HFF-Myc (cell line): ENCODE results near the gene SLC44A3.
"Not testable (repeated sequence)": the region's sequence is repeated elsewhere in the genome, so short reads cannot be mapped to it uniquely, and the experiment has no call there.

Source experiments
- DNase-seq: peaks from one replicate; pipeline ENCODE4 v3.0.0-alpha.2; 2011; ENCODE audit warnings: low read depth; ENCODE audit errors: extremely low read depth
- H3K4me3 ChIP-seq: replicated peaks from 2 replicates; pipeline ENCODE4 v1.5.1; 2011; ENCODE audit warnings: low read depth, mild to moderate bottlenecking, control low read depth, low read length
- TF ChIP-seq, protein P1 (sequence below): IDR thresholded peaks from 2 replicates; pipeline ENCODE4 v1.5.1; 2012; ENCODE audit warnings: mild to moderate bottlenecking, low read depth, low read length, control low read depth; ENCODE audit errors: missing control alignments

SLC44A3 gene

DNA sequence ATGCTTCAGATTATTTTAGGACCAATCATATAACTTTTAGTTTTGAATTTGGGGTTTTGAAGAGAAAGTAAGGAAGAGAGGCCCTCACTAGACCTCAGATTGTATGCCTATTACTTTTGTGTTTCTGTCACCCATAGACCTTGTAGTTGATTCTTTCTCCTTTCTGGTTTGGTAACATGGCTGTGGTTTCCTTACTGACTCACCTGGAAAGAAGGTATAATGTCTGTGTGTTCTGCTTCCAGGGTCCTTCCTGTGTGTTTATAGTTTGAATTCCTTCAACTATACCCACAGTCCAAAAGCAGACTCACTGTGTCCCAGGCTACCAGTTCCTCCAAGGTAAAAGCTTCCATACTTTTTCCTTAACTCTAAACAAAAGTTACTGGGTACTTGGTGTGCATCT is 8.1 kb downstream of the SLC44A3 start:
- TF ChIP-seq, protein P1, sequence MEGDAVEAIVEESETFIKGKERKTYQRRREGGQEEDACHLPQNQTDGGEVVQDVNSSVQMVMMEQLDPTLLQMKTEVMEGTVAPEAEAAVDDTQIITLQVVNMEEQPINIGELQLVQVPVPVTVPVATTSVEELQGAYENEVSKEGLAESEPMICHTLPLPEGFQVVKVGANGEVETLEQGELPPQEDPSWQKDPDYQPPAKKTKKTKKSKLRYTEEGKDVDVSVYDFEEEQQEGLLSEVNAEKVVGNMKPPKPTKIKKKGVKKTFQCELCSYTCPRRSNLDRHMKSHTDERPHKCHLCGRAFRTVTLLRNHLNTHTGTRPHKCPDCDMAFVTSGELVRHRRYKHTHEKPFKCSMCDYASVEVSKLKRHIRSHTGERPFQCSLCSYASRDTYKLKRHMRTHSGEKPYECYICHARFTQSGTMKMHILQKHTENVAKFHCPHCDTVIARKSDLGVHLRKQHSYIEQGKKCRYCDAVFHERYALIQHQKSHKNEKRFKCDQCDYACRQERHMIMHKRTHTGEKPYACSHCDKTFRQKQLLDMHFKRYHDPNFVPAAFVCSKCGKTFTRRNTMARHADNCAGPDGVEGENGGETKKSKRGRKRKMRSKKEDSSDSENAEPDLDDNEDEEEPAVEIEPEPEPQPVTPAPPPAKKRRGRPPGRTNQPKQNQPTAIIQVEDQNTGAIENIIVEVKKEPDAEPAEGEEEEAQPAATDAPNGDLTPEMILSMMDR, result no peak

DNA sequence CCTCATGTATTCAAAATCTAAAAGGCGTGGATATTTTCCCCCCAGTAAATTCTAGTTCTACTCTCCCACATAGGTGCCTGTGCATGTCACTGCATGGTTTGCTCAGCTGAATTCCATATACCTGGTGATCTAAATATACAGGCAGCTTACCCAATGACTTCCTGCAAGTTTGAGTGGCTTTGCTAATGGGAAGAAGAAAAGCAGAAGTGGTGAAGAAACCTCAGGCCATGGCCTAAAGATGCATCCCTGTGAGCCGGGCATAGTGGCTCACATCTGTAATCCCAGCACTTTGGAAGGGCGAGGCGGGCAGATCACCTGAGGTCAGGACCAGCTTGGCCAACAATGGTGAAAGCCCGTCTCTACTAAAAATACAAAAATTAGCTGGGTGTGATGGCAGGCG is 11.5 kb downstream of the SLC44A3 start:
- no peak for DNase-seq
- TF ChIP-seq, protein P1, result no peak

More for the DNA sequence above, 8.1 kb downstream of the SLC44A3 start:
- no peak for DNase-seq
- no peak overlapping the region for H3K4me3 ChIP-seq

DNA sequence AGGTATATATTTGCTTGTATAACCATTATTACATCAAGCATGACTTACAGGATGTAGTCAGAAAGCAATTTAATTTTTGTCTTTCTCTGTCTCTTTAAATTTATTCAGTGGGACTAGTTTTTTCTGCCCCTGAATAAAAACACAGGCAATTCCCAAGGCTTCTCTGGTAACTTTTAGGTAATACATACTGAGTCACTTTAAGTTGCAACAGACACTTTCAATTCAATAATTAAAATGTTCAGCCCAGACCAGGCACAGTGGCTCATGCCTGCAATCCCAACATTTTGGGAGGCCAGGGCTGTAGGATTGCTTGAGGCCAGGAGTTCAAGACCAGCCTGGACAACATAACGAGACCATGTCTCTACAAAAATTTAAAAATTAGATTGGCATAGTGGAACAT is 12.3 kb downstream of the SLC44A3 start:
- TF ChIP-seq, protein P1, result no peak
- no peak for DNase-seq
- no peak overlapping the region for H3K4me3 ChIP-seq

More for the DNA sequence above, 11.5 kb downstream of the SLC44A3 start:
- no peak overlapping the region for H3K4me3 ChIP-seq

- no peak overlapping the region for H3K4me3 ChIP-seq
- no peak for DNase-seq
- TF ChIP-seq, protein P1, result no peak
These were observed 12.9 kb downstream of the SLC44A3 start for GRCh38 chr1:94832931-94833585.

DNA sequence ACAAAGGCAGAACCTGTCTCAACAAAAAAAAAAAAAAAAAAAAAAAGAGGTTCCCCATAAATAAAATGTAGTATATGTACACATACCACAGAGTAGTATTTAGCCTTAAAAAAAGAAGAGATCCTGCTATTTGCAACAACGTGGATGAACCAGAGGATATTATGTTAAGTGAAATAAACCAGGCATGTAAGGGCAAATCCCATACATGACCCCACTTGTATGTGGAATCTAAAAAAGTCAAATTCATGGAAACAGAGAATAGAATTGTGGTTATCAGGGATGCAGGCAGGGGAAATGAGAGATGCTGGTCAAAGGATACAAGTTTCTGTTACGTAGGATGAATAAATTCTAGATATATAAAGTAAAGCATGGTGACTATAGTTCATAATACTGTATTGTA is 16.7 kb downstream of the SLC44A3 start:
- DNase-seq, result no peak
- no peak overlapping the region for H3K4me3 ChIP-seq
- TF ChIP-seq, protein P1, result no peak

- not testable (repeated sequence) for DNase-seq, H3K4me3 ChIP-seq
These were observed 20.2 kb downstream of the SLC44A3 start for GRCh38 chr1:94840381-94840780.

DNA sequence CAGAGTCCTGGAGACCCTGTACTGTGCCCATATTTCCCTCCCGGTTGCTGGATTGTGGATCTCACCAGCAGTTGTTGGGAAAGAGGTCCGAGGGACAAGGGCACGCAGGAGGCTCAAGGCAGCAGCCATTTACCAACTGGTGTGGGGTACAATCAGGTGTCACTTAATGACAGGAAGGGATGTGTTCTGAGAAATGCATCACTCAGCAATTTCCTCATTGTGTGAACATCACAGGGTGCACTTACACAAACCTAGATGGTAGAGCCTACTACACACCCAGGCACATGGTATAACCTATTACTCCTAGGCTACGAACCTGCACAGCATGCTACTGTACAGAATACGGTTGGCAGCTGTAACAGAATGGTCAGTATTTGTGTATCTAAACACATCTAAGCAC is 20.7 kb downstream of the SLC44A3 start:
- TF ChIP-seq, protein P1, result no peak
- no peak for DNase-seq
- no peak overlapping the region for H3K4me3 ChIP-seq
